Endodermal cell (in vitro differentiated cells): ENCODE results near the gene ENG. TPM values are rescaled to one million over a fixed set of nuclear protein-coding genes. Genes with fewer than 3 reads are reported as not detected.

Experiments
- DNase-seq: peaks from one replicate; pipeline ENCODE4 v3.0.0-alpha.2; 2017
- H3K27ac ChIP-seq: 2 replicates; pipeline ENCODE4 v1.5.1; 2013; ENCODE audit warnings: mild to moderate bottlenecking, low read depth, low read length, moderate library complexity
- H3K27me3 ChIP-seq: 2 replicates; pipeline ENCODE4 v1.6.1; 2013; ENCODE audit warnings: mild to moderate bottlenecking, low read length, moderate library complexity; ENCODE audit not compliant: insufficient read depth, control insufficient read depth, poor library complexity, severe bottlenecking
- H3K36me3 ChIP-seq: 2 replicates; pipeline ENCODE4 v1.7.0; 2013; ENCODE audit warnings: mild to moderate bottlenecking, low read length, moderate library complexity; ENCODE audit not compliant: control insufficient read depth, insufficient read depth
- H3K4me1 ChIP-seq: one replicate; pipeline ENCODE4 v1.7.0; 2013; ENCODE audit warnings: low read length; ENCODE audit not compliant: control insufficient read depth, insufficient read depth
- H3K4me3 ChIP-seq: 2 replicates; pipeline ENCODE4 v1.5.1; 2013; ENCODE audit warnings: mild to moderate bottlenecking, low read length, moderate library complexity
- H3K9ac ChIP-seq: 2 replicates; pipeline ENCODE4 v1.6.1; 2013; ENCODE audit warnings: mild to moderate bottlenecking, low read length, moderate library complexity; ENCODE audit not compliant: poor library complexity, severe bottlenecking; ENCODE audit errors: extremely low read depth
- H3K9me3 ChIP-seq: 2 replicates; pipeline ENCODE4 v1.6.1; 2013; ENCODE audit warnings: mild to moderate bottlenecking, low read length, moderate library complexity; ENCODE audit not compliant: control insufficient read depth
- H3K27ac Mint-ChIP-seq: 2 replicates; pipeline ENCODE4 v1.8.0; 2020; ENCODE audit warnings: mixed read lengths
- H3K27me3 Mint-ChIP-seq: 2 replicates; pipeline ENCODE4 v1.8.0; 2021; ENCODE audit warnings: mild to moderate bottlenecking, mixed read lengths; ENCODE audit not compliant: insufficient read depth
- H3K36me3 Mint-ChIP-seq: 2 replicates; pipeline ENCODE4 v1.8.0; 2020; ENCODE audit warnings: low read depth, mixed read lengths
- H3K4me1 Mint-ChIP-seq: 2 replicates; pipeline ENCODE4 v1.8.0; 2020; ENCODE audit warnings: mixed read lengths
- H3K4me3 Mint-ChIP-seq: 2 replicates; pipeline ENCODE4 v1.8.0; 2020; ENCODE audit warnings: mild to moderate bottlenecking, moderate library complexity, mixed read lengths
- H3K9me3 Mint-ChIP-seq: 2 replicates; pipeline ENCODE4 v1.8.0; 2020; ENCODE audit warnings: mild to moderate bottlenecking, mixed read lengths
- WGBS, 2 experiments: methylation state at CpG; one replicate each; pipeline versions ENCODE4 v1.1.5 to v1.1.7; 2013; ENCODE audit warnings: missing lambda C conversion rate in 2 of 2, mixed read lengths in 1 of 2; ENCODE audit not compliant: insufficient coverage in 1 of 2, insufficient read length in 1 of 2; 5-methylcytosine and 5-hydroxymethylcytosine counted together
- total RNA-seq, 2 donors: library from RNA; stranded (reverse); fragmentation: NEBNext Ultra II Directional in 1 of 2; extraction: Animal tissue kit (Norgen Biotek cat#: 25700) in 1 of 2; gene quantifications; 2 replicates in 1 of 2; 3 replicates in 1 of 2; pipeline ENCODE4 v1.2.1, GENCODE V29; 2021
- TF ChIP-seq, protein P1 (sequence below): fragments of 200-600 bp; sonication (generic); conservative IDR thresholded peaks from 2 replicates; pipeline ENCODE4 v1.5.0; 2021; ENCODE audit warnings: antibody characterized with exemption, mild to moderate bottlenecking

ENG gene
- total RNA-seq, 2 donors from 2014 or later: 2.2 to 2.4 TPM

DNA sequence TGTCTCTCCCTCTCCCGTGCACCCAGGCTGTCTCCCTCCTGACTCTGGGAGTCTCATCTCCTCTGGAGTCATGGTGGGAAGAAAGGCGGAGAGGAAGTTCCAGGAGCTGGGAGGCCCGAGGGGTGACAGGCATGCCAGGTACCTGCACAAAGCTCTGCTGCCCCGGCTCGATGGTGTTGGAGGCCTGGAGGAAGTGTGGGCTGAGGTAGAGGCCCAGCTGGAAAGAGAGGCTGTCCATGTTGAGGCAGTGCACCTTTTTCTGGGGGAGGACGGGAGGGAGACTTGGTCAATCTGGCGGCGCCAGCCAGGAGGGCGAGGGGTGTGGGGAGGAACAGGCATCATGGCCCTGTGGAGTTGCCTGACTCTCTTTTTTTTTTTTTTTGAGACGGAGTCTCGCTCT lies 35.9 kb downstream of the ENG start:
- no peaks in the 10 kb centered on the region for H3K27me3 Mint-ChIP-seq
- no peaks in the 10 kb centered on the region for H3K36me3 ChIP-seq
- H3K4me1 ChIP-seq: no peaks in the 10 kb centered on the region
- H3K27ac ChIP-seq: no peak overlapping the region
- H3K9me3 ChIP-seq: no peaks in the 10 kb centered on the region
- H3K27ac Mint-ChIP-seq: peak overlapping the region; percentile 35
- DNase-seq: peak; percentile 44
- TF ChIP-seq, protein P1, sequence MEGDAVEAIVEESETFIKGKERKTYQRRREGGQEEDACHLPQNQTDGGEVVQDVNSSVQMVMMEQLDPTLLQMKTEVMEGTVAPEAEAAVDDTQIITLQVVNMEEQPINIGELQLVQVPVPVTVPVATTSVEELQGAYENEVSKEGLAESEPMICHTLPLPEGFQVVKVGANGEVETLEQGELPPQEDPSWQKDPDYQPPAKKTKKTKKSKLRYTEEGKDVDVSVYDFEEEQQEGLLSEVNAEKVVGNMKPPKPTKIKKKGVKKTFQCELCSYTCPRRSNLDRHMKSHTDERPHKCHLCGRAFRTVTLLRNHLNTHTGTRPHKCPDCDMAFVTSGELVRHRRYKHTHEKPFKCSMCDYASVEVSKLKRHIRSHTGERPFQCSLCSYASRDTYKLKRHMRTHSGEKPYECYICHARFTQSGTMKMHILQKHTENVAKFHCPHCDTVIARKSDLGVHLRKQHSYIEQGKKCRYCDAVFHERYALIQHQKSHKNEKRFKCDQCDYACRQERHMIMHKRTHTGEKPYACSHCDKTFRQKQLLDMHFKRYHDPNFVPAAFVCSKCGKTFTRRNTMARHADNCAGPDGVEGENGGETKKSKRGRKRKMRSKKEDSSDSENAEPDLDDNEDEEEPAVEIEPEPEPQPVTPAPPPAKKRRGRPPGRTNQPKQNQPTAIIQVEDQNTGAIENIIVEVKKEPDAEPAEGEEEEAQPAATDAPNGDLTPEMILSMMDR: no peak
- no peaks in the 10 kb centered on the region for H3K9me3 Mint-ChIP-seq
- H3K4me3 Mint-ChIP-seq: no peak overlapping the region
- no peak overlapping the region for H3K9ac ChIP-seq
- no peaks in the 10 kb centered on the region for H3K4me1 Mint-ChIP-seq
- peaks cover 16% of the 10 kb centered on the region for H3K36me3 Mint-ChIP-seq
- 94 to 100% methylated on average over 4 to 9 of the region's 11 CpGs for WGBS, 2 experiments
- no peaks in the 10 kb centered on the region for H3K27me3 ChIP-seq
- no peak overlapping the region for H3K4me3 ChIP-seq

- Mint-ChIP-seq H3K27me3 (no peaks in the 10 kb centered on the region), H3K4me3 (no peak overlapping the region), H3K4me1 (no peaks in the 10 kb centered on the region), H3K36me3 (peaks cover 22% of the 10 kb centered on the region), H3K9me3 (no peaks in the 10 kb centered on the region), H3K27ac (peak overlapping the region; percentile 35)
- H3K4me3 ChIP-seq: no peak overlapping the region
- peaks cover 5% of the 10 kb centered on the region for H3K36me3 ChIP-seq
- WGBS, 2 experiments: 82 to 94% methylated on average over 2 to 17 of the region's 17 CpGs
- no peak overlapping the region for H3K27ac ChIP-seq
- no peaks in the 10 kb centered on the region for H3K9me3 ChIP-seq
- DNase-seq: peak; percentile 37
- TF ChIP-seq, protein P1: no peak
- H3K27me3 ChIP-seq: no peaks in the 10 kb centered on the region
- no peaks in the 10 kb centered on the region for H3K4me1 ChIP-seq
- no peak overlapping the region for H3K9ac ChIP-seq
Measured at GRCh38 chr9:127817881-127818434, 36.5 kb downstream of the ENG start.

DNA sequence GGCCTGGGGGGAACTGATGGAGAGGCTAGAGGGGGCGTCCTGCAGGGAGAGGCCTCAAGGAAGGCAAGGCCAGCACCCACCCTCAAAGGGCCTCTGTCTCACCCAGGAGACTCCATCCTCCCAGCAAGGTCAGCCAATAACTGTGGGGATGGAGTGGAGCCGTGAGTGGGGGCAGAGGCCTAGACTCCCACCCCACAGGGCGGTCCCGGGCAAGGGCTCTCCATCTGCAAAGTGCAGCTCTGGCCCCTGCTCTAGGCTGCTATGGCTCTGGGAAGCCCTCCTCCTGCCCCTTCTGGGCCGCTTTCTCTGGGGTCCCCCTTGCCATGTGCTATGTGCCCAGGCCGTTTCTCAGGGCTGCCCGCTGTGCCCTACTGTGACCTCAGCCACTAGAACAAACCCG lies 37.7 kb downstream of the ENG start:
- H3K27me3 ChIP-seq: no peaks in the 10 kb centered on the region
- Mint-ChIP-seq H3K27me3 (no peaks in the 10 kb centered on the region), H3K36me3 (peaks cover 24% of the 10 kb centered on the region), H3K4me3 (no peak overlapping the region), H3K9me3 (no peaks in the 10 kb centered on the region), H3K4me1 (no peaks in the 10 kb centered on the region), H3K27ac (no peak overlapping the region)
- H3K9me3 ChIP-seq: no peaks in the 10 kb centered on the region
- peak; percentile 38 for DNase-seq
- H3K4me3 ChIP-seq: no peak overlapping the region
- H3K4me1 ChIP-seq: no peaks in the 10 kb centered on the region
- no peak overlapping the region for H3K9ac ChIP-seq
- no peak overlapping the region for H3K27ac ChIP-seq
- WGBS, 2 experiments: 90 to 95% methylated on average over 6 to 8 of the region's 8 CpGs
- TF ChIP-seq, protein P1: no peak
- H3K36me3 ChIP-seq: peaks cover 16% of the 10 kb centered on the region
